Cardiac muscle cell (in vitro differentiated cells and primary cell): ENCODE measurements around the gene RESP18. TPM values are rescaled to one million over a fixed set of nuclear protein-coding genes. Genes with fewer than 3 reads are reported as not detected.
"Not testable (repeated sequence)": the region's sequence is repeated elsewhere in the genome, so short reads cannot be mapped to it uniquely, and the experiment has no call there.

Experiments used
- DNase-seq, 2 donors: peaks; one replicate each; pipeline versions ENCODE4 v3.0.0 to v3.0.0-alpha.2; 2010 to 2017; ENCODE audit warnings: low read depth in 1 of 2, low spot score in 1 of 2
- H3K27ac ChIP-seq: fragments of 200-600 bp; sonication (generic); 2 replicates; pipeline ENCODE4 v1.5.1; 2016
- H3K27me3 ChIP-seq: fragments of 200-600 bp; sonication (generic); 2 replicates; pipeline ENCODE4 v1.6.0; 2016; ENCODE audit warnings: control low read depth
- H3K36me3 ChIP-seq: fragments of 200-600 bp; sonication (generic); 2 replicates; pipeline ENCODE4 v1.5.1; 2016; ENCODE audit warnings: control low read depth
- H3K4me1 ChIP-seq: fragments of 200-600 bp; sonication (generic); 2 replicates; pipeline ENCODE4 v1.8.1; 2017; ENCODE audit warnings: low read depth, mild to moderate bottlenecking, mixed run types
- H3K4me3 ChIP-seq: fragments of 200-600 bp; sonication (generic); 2 replicates; pipeline ENCODE4 v1.5.1; 2016; ENCODE audit warnings: mild to moderate bottlenecking
- H3K9me3 ChIP-seq: fragments of 200-600 bp; sonication (generic); 2 replicates; pipeline ENCODE4 v1.5.1; 2017; ENCODE audit warnings: low read depth, mild to moderate bottlenecking, control low read depth
- CTCF ChIP-seq: IDR thresholded peaks from 2 replicates; pipeline ENCODE4 v1.5.1; 2012; ENCODE audit warnings: low read depth, mild to moderate bottlenecking, low read length
- polyA plus RNA-seq: library from polyadenylated mRNA; unstranded; fragments of >200 nt; fragmentation: Nextera tagmentation; extraction: Ambion mirVana; gene quantifications from 2 replicates; pipeline ENCODE4 v1.2.1, GENCODE V29; 2016
- total RNA-seq: library from RNA; depleted of rRNA; stranded (reverse); fragments of >200 nt; gene quantifications from 2 replicates; pipeline ENCODE4 v1.2.3, GENCODE V29; 2016

The RESP18 gene
- total and polyA plus RNA-seq, 2 experiments from 2014 or later, result not detected

GRCh38 chr2:219290381-219291171 is 42.0 kb downstream of the RESP18 start:
- no peaks in the 10 kb centered on the region for H3K36me3 ChIP-seq
- H3K4me3 ChIP-seq, result no peak overlapping the region
- no peak for DNase-seq
- no peaks in the 10 kb centered on the region for H3K9me3 ChIP-seq
- no peaks in the 10 kb centered on the region for H3K4me1 ChIP-seq
- no peak overlapping the region for H3K27ac ChIP-seq
- no peak for TF ChIP-seq CTCF
- H3K27me3 ChIP-seq, result no peaks in the 10 kb centered on the region

- TF ChIP-seq CTCF, result no peak
- H3K27ac ChIP-seq, result no peak overlapping the region
These were observed 42.8 kb downstream of the RESP18 start for GRCh38 chr2:219289537-219290361.

GRCh38 chr2:219289195-219289536 is 43.4 kb downstream of the RESP18 start:
- Histone ChIP-seq H3K4me3 (no peak overlapping the region), H3K4me1 (no peaks in the 10 kb centered on the region), H3K9me3 (no peaks in the 10 kb centered on the region), H3K27ac (no peak overlapping the region), H3K27me3 (no peaks in the 10 kb centered on the region), H3K36me3 (peaks cover 7% of the 10 kb centered on the region)
- TF ChIP-seq CTCF, result no peak
- DNase-seq, result no peak

More at GRCh38 chr2:219289537-219290361, 42.8 kb downstream of the RESP18 start:
- Histone ChIP-seq H3K4me1 (no peaks in the 10 kb centered on the region), H3K27me3 (no peaks in the 10 kb centered on the region), H3K36me3 (peaks cover 3% of the 10 kb centered on the region), H3K4me3 (no peak overlapping the region), H3K9me3 (no peaks in the 10 kb centered on the region)
- DNase-seq, result peak in 1 of 2 donors; percentile 98

- peak overlapping the region; percentile 69 for H3K27ac ChIP-seq
- H3K36me3 ChIP-seq, result peaks cover 7% of the 10 kb centered on the region
- no peaks in the 10 kb centered on the region for H3K4me1 ChIP-seq
- no peak overlapping the region for H3K4me3 ChIP-seq
- TF ChIP-seq CTCF, result no peak
- H3K27me3 ChIP-seq, result no peaks in the 10 kb centered on the region
- no peak for DNase-seq
- no peaks in the 10 kb centered on the region for H3K9me3 ChIP-seq
These were observed 44.8 kb downstream of the RESP18 start for GRCh38 chr2:219287580-219288265.

- H3K4me3 ChIP-seq, H3K27me3 ChIP-seq, H3K4me1 ChIP-seq, H3K9me3 ChIP-seq, DNase-seq: not testable (repeated sequence)
- Histone ChIP-seq H3K27ac (peak overlapping the region; percentile 14), H3K36me3 (peaks cover 11% of the 10 kb centered on the region)
These were observed 45.5 kb downstream of the RESP18 start for GRCh38 chr2:219287116-219287440.
